ENCODE data around the gene TOX4.

Gene TOX4

GRCh38 chr14:21523203-21523602, 46.2 kb downstream of the TOX4 start:
- H3K4me2 ChIP-seq (ENCODE audit: low read length, poor library complexity, severe bottlenecking) = no peak overlapping the region
- H3K9ac ChIP-seq (ENCODE audit: low read length) = no peak overlapping the region
- H3K27me3 ChIP-seq (ENCODE audit: control insufficient read depth in 1 of 2, insufficient read depth in 1 of 2, low read length in 2 of 2) = peaks cover 0 to 11% of the 10 kb centered on the region in 2 experiments
- peaks cover 37% of the 10 kb centered on the region for H3K79me1 ChIP-seq (replicated peaks; ENCODE audit: low read length, poor library complexity, severe bottlenecking)
- no peak overlapping the region for H2BK5ac ChIP-seq (ENCODE audit: low read depth, low read length, poor library complexity, severe bottlenecking)
- H3K4me3 ChIP-seq (ENCODE audit: insufficient read depth in 1 of 2, low read depth in 1 of 2, low read length in 2 of 2) = no peak overlapping the region
- 92% methylated on average over 7 of the region's 7 CpGs for WGBS
- H4K8ac ChIP-seq (ENCODE audit: low read length) = no peak overlapping the region
- no peak overlapping the region for H3K18ac ChIP-seq (ENCODE audit: low read depth in 1 of 2, low read length in 2 of 2)
- no peak for DNase-seq
- no peak overlapping the region for H2BK120ac ChIP-seq (ENCODE audit: low read depth, low read length)
- no peak overlapping the region for H2AFZ ChIP-seq (ENCODE audit: low read depth, low read length)
- H2BK15ac ChIP-seq (ENCODE audit: low read depth, poor library complexity, severe bottlenecking) = no peak overlapping the region
- H4K91ac ChIP-seq (ENCODE audit: low read length) = no peak overlapping the region
- no peaks in the 10 kb centered on the region for H3K9me3 ChIP-seq (ENCODE audit: control insufficient read depth, low read length)
- peaks cover 0 to 30% of the 10 kb centered on the region in 2 experiments for H3K36me3 ChIP-seq (ENCODE audit: control insufficient read depth in 1 of 2, insufficient read depth in 2 of 2, low read depth in 1 of 2, low read length in 2 of 2)
- H2AK5ac ChIP-seq (ENCODE audit: low read length, severe bottlenecking) = no peak overlapping the region
- no peak overlapping the region for H3K27ac ChIP-seq (ENCODE audit: low read length, poor library complexity, severe bottlenecking)
- peaks cover 24% of the 10 kb centered on the region for H3K4me1 ChIP-seq (ENCODE audit: control insufficient read depth, insufficient read depth, low read depth, low read length)
- H3K23ac ChIP-seq (ENCODE audit: low read length in 2 of 2) = no peak overlapping the region
- no peak overlapping the region for H3K14ac ChIP-seq (ENCODE audit: low read length in 2 of 2)
- no peak overlapping the region for H2BK12ac ChIP-seq (ENCODE audit: low read length in 2 of 2)
- H3K4ac ChIP-seq (ENCODE audit: low read depth in 1 of 2, low read length in 2 of 2) = no peak overlapping the region

- Histone ChIP-seq H2AFZ (ENCODE audit: low read depth, low read length) (no peak overlapping the region), H3K27me3 (ENCODE audit: control insufficient read depth in 1 of 2, insufficient read depth in 1 of 2, low read length in 2 of 2) (peaks cover 4 to 18% of the 10 kb centered on the region in 2 experiments), H2AK5ac (ENCODE audit: low read length, severe bottlenecking) (peak overlapping the region; percentile 91), H3K18ac (ENCODE audit: low read depth in 1 of 2, low read length in 2 of 2) (peak overlapping the region in 1 of 2 experiments; percentile 88), H2BK120ac (ENCODE audit: low read depth, low read length) (no peak overlapping the region), H2BK15ac (ENCODE audit: low read depth, poor library complexity, severe bottlenecking) (no peak overlapping the region), H3K4ac (ENCODE audit: low read depth in 1 of 2, low read length in 2 of 2) (no peak overlapping the region), H2BK12ac (ENCODE audit: low read length in 2 of 2) (no peak overlapping the region), H3K4me1 (ENCODE audit: control insufficient read depth, insufficient read depth, low read depth, low read length) (peaks cover 24% of the 10 kb centered on the region), H3K36me3 (ENCODE audit: control insufficient read depth in 1 of 2, insufficient read depth in 2 of 2, low read depth in 1 of 2, low read length in 2 of 2) (peaks cover 0 to 30% of the 10 kb centered on the region in 2 experiments), H2BK5ac (ENCODE audit: low read depth, low read length, poor library complexity, severe bottlenecking) (no peak overlapping the region), H3K23ac (ENCODE audit: low read length in 2 of 2) (no peak overlapping the region), H3K4me2 (ENCODE audit: low read length, poor library complexity, severe bottlenecking) (peak overlapping the region; percentile 77), H3K14ac (ENCODE audit: low read length in 2 of 2) (peak overlapping the region in 1 of 2 experiments; percentile 68), H3K4me3 (ENCODE audit: insufficient read depth in 1 of 2, low read depth in 1 of 2, low read length in 2 of 2) (peak overlapping the region; percentile 75 to 76), H3K27ac (ENCODE audit: low read length, poor library complexity, severe bottlenecking) (no peak overlapping the region), H3K9me3 (ENCODE audit: control insufficient read depth, low read length) (no peaks in the 10 kb centered on the region), H3K9ac (ENCODE audit: low read length) (no peak overlapping the region), H4K8ac (ENCODE audit: low read length) (peak overlapping the region; percentile 68), H4K91ac (ENCODE audit: low read length) (no peak overlapping the region), H3K79me1 (replicated peaks; ENCODE audit: low read length, poor library complexity, severe bottlenecking) (peaks cover 37% of the 10 kb centered on the region)
- WGBS = 86% methylated on average over 17 of the region's 18 CpGs
- DNase-seq = no peak
Observed at GRCh38 chr14:21524575-21525490, 47.8 kb downstream of the TOX4 start.

- H3K18ac ChIP-seq (ENCODE audit: low read depth in 1 of 2, low read length in 2 of 2) = peak overlapping the region in 1 of 2 experiments; percentile 92
- peaks cover 6 to 20% of the 10 kb centered on the region in 2 experiments for H3K27me3 ChIP-seq (ENCODE audit: control insufficient read depth in 1 of 2, insufficient read depth in 1 of 2, low read length in 2 of 2)
- 41% methylated on average over 5 of the region's 12 CpGs for WGBS
Observed at GRCh38 chr14:21525571-21525961, 48.6 kb downstream of the TOX4 start.

More at GRCh38 chr14:21525571-21525961, 48.6 kb downstream of the TOX4 start:
- Histone ChIP-seq H4K91ac (ENCODE audit: low read length) (peak overlapping the region; percentile 27), H2BK15ac (ENCODE audit: low read depth, poor library complexity, severe bottlenecking) (no peak overlapping the region), H3K4me3 (ENCODE audit: insufficient read depth in 1 of 2, low read depth in 1 of 2, low read length in 2 of 2) (peak overlapping the region; percentile 75 to 76), H3K14ac (ENCODE audit: low read length in 2 of 2) (peak overlapping the region in 1 of 2 experiments; percentile 68), H3K4ac (ENCODE audit: low read depth in 1 of 2, low read length in 2 of 2) (peak overlapping the region in 1 of 2 experiments; percentile 81), H2BK120ac (ENCODE audit: low read depth, low read length) (peak overlapping the region; percentile 12), H3K27ac (ENCODE audit: low read length, poor library complexity, severe bottlenecking) (peak overlapping the region; percentile 48), H2AK5ac (ENCODE audit: low read length, severe bottlenecking) (peak overlapping the region; percentile 91), H3K4me2 (ENCODE audit: low read length, poor library complexity, severe bottlenecking) (peak overlapping the region; percentile 77), H3K9ac (ENCODE audit: low read length) (peak overlapping the region; percentile 74), H3K9me3 (ENCODE audit: control insufficient read depth, low read length) (no peaks in the 10 kb centered on the region), H2BK12ac (ENCODE audit: low read length in 2 of 2) (no peak overlapping the region), H2BK5ac (ENCODE audit: low read depth, low read length, poor library complexity, severe bottlenecking) (no peak overlapping the region), H4K8ac (ENCODE audit: low read length) (peak overlapping the region; percentile 68), H3K4me1 (ENCODE audit: control insufficient read depth, insufficient read depth, low read depth, low read length) (peaks cover 24% of the 10 kb centered on the region), H3K79me1 (replicated peaks; ENCODE audit: low read length, poor library complexity, severe bottlenecking) (peaks cover 37% of the 10 kb centered on the region), H2AFZ (ENCODE audit: low read depth, low read length) (no peak overlapping the region), H3K36me3 (ENCODE audit: control insufficient read depth in 1 of 2, insufficient read depth in 2 of 2, low read depth in 1 of 2, low read length in 2 of 2) (peaks cover 0 to 30% of the 10 kb centered on the region in 2 experiments), H3K23ac (ENCODE audit: low read length in 2 of 2) (no peak overlapping the region)
- peak; percentile 38 for DNase-seq

Measured in mesenchymal stem cell (in vitro differentiated cells and primary cell).